GM23248 (cell line): ENCODE results near the gene LRRC63.

Source experiments
- EZH2 ChIP-seq: fragments of 200-600 bp; sonication (generic); IDR thresholded peaks from 2 replicates; pipeline ENCODE4 v1.6.1; 2018; ENCODE audit warnings: antibody characterized with exemption, mild to moderate bottlenecking; ENCODE audit not compliant: insufficient read depth, poor library complexity, severe bottlenecking
- EZH2phosphoT487 ChIP-seq: fragments of 200-600 bp; sonication (generic); IDR thresholded peaks from 2 replicates; pipeline ENCODE4 v1.6.1; 2018; ENCODE audit warnings: antibody characterized with exemption, moderate library complexity, mild to moderate bottlenecking, low read depth; ENCODE audit not compliant: insufficient read depth

DNA sequence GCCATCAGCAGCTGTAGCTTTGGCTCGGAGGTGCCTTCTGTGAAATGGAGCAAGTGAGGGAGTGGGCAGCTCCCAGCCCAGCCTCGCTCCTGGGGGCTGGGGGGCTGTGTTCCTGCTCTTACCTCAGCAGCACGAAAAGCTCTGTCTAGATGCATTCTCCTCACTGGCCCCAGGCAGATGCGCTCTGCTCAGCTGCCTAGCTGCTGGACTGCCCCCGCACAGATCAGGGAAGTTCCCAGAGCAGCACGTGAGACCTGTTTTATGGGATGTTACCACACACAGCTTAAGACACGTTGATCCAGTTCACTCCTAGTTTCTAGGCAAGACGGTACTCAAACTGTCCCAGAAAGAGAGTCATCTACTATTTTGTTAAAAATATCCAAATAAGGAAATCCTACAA lies 43.4 kb upstream of the LRRC63 start:
- TF ChIP-seq EZH2 (no peak), EZH2phosphoT487 (no peak)
